ENCODE measurements around the gene ASPG.

Gene ASPG

DNA sequence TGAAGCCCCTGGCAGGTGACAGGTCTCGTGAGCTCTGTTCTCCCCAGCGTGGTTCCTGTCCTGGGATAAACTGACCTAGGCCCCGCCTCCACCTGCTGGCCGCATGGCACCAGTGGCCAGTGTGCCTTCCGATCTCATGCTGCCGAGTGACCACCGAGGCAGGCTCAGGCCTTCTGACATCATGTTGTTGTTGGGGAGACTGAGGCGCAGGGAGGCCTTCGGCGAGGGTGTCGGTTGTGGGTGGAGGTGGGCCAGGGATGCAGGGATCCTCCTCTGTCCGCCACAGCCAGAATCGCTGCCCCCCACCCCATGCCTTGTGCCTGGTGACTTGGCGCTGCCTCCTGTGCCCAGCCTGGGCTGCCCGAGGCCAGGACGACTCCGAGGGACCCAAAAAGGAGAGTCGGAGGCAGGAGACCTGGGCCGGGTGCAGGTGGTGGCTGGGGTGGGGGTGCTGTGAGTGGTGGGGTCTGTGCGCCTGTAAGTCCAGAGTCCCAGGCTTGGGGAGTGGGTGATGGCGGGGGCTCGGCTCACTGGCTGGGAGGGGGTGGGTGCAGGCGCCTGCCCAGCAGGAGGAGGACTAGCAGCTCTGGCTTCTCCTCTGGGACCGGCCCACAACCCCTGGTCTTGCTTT, 24.3 kb downstream of the ASPG start:
- TF ChIP-seq GLIS3 (CRISPR knock-in tag; IDR thresholded peaks at IDR 0.05): no peak
- no peak for TF ChIP-seq BACH2 (CRISPR knock-in tag; IDR thresholded peaks at IDR 0.05; ENCODE audit: borderline replicate concordance)
- no peak for TF ChIP-seq TCF4 (CRISPR knock-in tag; IDR thresholded peaks at IDR 0.05; ENCODE audit: borderline replicate concordance)
- TF ChIP-seq ZNF70 (CRISPR knock-in tag; IDR thresholded peaks at IDR 0.05): no peak
- no peak for TF ChIP-seq ISL1 (CRISPR knock-in tag; IDR thresholded peaks at IDR 0.05)
- no peak for ATAC-seq

DNA sequence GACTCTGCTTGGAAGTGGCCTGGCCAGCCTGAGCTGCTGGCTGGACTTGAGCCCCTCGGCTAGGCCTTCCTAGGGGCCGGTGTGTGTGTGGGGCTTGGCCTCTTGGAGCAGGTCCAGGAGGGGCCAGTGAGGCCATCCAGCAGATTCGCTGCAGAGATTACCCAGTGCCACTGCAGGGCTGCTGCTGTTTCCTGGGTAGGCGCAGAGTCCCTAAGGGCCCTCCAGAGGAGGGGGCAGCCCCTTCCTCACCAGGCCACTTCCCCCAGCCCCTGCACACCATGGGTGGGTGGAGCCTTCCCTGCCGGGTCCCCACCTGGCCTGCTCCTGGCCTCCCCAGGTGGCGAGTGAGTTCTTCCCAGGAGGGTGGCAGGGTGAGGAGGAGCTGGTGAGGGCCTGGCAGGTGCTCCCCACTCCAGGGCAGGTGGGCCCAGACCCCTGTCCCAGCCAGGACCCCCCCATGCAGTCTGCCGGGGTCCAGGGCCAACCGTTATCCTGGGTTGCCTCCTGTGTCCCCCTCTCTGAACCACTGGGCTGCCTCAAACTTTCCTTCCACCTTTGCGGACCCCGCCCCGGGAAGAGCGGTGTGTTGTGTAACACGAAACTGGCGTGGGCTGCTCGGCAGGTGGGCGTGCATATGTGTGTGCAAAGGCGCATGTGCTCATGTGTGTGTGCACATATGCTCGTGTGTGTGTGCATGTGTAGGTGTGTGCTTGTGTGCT, 25.1 kb downstream of the ASPG start:
- TF ChIP-seq, protein P1, sequence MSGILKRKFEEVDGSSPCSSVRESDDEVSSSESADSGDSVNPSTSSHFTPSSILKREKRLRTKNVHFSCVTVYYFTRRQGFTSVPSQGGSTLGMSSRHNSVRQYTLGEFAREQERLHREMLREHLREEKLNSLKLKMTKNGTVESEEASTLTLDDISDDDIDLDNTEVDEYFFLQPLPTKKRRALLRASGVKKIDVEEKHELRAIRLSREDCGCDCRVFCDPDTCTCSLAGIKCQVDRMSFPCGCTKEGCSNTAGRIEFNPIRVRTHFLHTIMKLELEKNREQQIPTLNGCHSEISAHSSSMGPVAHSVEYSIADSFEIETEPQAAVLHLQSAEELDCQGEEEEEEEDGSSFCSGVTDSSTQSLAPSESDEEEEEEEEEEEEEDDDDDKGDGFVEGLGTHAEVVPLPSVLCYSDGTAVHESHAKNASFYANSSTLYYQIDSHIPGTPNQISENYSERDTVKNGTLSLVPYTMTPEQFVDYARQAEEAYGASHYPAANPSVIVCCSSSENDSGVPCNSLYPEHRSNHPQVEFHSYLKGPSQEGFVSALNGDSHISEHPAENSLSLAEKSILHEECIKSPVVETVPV (CRISPR knock-in tag; IDR thresholded peaks at IDR 0.05): no peak
- TF ChIP-seq PPARA (CRISPR knock-in tag; IDR thresholded peaks at IDR 0.05; ENCODE audit: borderline replicate concordance) (no peak), ISL1 (CRISPR knock-in tag; IDR thresholded peaks at IDR 0.05) (no peak), ZC3H10 (CRISPR knock-in tag; IDR thresholded peaks at IDR 0.05) (no peak), ZNF70 (CRISPR knock-in tag; IDR thresholded peaks at IDR 0.05) (no peak), BACH2 (CRISPR knock-in tag; IDR thresholded peaks at IDR 0.05; ENCODE audit: borderline replicate concordance) (no peak), ESRRG (CRISPR knock-in tag; IDR thresholded peaks at IDR 0.05) (no peak), ZFP30 (CRISPR knock-in tag; IDR thresholded peaks at IDR 0.05) (no peak)
- TF ChIP-seq, protein P2, sequence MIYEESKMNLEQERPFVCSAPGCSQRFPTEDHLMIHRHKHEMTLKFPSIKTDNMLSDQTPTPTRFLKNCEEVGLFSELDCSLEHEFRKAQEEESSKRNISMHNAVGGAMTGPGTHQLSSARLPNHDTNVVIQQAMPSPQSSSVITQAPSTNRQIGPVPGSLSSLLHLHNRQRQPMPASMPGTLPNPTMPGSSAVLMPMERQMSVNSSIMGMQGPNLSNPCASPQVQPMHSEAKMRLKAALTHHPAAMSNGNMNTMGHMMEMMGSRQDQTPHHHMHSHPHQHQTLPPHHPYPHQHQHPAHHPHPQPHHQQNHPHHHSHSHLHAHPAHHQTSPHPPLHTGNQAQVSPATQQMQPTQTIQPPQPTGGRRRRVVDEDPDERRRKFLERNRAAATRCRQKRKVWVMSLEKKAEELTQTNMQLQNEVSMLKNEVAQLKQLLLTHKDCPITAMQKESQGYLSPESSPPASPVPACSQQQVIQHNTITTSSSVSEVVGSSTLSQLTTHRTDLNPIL (CRISPR knock-in tag; IDR thresholded peaks at IDR 0.05; ENCODE audit: low read depth): no peak
- no peak for ATAC-seq

DNA sequence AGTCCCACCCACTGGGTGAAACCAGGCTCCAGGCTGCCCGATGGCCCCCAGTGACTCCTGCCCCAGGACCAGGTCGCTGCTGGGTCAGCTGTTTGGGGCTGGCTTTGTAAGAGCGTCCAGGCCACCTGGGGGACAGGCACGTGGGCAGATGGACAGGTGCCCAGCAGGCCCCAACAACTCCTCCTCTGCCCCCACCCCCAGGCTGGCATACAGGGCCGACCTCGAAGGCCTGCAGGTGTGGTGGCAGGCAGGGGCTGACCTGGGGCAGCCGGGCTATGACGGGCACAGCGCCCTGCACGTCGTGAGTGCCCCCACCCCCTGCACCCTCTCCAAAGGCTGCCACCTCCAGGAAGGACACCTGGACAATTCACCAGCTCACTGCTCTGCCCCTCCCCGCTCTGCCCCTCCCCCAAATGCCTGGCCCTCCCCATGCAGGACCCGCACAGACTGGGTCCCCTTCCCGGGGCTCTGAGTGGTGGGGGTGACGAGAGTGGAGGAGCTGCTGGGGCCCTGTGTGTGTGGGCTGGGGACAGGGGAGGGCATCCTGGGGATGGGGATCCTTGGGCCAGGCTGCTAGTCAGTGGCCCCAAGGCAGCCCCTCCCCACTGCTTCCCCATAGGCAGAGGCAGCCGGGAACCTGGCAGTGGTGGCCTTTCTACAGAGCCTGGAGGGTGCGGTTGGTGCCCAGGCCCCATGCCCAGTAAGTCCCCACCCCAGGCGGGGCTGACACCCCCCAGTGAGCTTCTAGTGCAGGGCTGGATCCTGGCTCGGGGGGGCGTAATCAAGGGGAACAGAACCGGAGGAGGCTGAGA, 26.0 kb downstream of the ASPG start:
- TF ChIP-seq OSR1 (CRISPR knock-in tag; IDR thresholded peaks at IDR 0.05) (no peak), ISL1 (CRISPR knock-in tag; IDR thresholded peaks at IDR 0.05) (no peak), BACH2 (CRISPR knock-in tag; IDR thresholded peaks at IDR 0.05; ENCODE audit: borderline replicate concordance) (no peak), ARNTL (CRISPR knock-in tag; IDR thresholded peaks at IDR 0.05; ENCODE audit: borderline replicate concordance, low read depth) (no peak), ZNF70 (CRISPR knock-in tag; IDR thresholded peaks at IDR 0.05) (no peak), ZFP30 (CRISPR knock-in tag; IDR thresholded peaks at IDR 0.05) (no peak), ZFP3 (CRISPR knock-in tag; IDR thresholded peaks at IDR 0.05) (no peak), SNAI2 (CRISPR knock-in tag; IDR thresholded peaks at IDR 0.05) (no peak), GLIS3 (CRISPR knock-in tag; IDR thresholded peaks at IDR 0.05) (no peak), TOX (CRISPR knock-in tag; IDR thresholded peaks at IDR 0.05; ENCODE audit: borderline replicate concordance) (no peak), TCF4 (CRISPR knock-in tag; IDR thresholded peaks at IDR 0.05; ENCODE audit: borderline replicate concordance) (no peak), ZC3H10 (CRISPR knock-in tag; IDR thresholded peaks at IDR 0.05) (no peak), RARB (CRISPR knock-in tag; IDR thresholded peaks at IDR 0.05) (no peak), CSDC2 (CRISPR knock-in tag; IDR thresholded peaks at IDR 0.05) (no peak), ZNF565 (CRISPR knock-in tag; conservative IDR thresholded peaks at IDR 0.05; ENCODE audit: low read depth) (no peak), PPARA (CRISPR knock-in tag; IDR thresholded peaks at IDR 0.05; ENCODE audit: borderline replicate concordance) (no peak)
- TF ChIP-seq, protein P3, sequence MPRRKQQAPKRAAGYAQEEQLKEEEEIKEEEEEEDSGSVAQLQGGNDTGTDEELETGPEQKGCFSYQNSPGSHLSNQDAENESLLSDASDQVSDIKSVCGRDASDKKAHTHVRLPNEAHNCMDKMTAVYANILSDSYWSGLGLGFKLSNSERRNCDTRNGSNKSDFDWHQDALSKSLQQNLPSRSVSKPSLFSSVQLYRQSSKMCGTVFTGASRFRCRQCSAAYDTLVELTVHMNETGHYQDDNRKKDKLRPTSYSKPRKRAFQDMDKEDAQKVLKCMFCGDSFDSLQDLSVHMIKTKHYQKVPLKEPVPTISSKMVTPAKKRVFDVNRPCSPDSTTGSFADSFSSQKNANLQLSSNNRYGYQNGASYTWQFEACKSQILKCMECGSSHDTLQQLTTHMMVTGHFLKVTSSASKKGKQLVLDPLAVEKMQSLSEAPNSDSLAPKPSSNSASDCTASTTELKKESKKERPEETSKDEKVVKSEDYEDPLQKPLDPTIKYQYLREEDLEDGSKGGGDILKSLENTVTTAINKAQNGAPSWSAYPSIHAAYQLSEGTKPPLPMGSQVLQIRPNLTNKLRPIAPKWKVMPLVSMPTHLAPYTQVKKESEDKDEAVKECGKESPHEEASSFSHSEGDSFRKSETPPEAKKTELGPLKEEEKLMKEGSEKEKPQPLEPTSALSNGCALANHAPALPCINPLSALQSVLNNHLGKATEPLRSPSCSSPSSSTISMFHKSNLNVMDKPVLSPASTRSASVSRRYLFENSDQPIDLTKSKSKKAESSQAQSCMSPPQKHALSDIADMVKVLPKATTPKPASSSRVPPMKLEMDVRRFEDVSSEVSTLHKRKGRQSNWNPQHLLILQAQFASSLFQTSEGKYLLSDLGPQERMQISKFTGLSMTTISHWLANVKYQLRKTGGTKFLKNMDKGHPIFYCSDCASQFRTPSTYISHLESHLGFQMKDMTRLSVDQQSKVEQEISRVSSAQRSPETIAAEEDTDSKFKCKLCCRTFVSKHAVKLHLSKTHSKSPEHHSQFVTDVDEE (CRISPR knock-in tag; IDR thresholded peaks at IDR 0.05): no peak
- TF ChIP-seq, protein P4, sequence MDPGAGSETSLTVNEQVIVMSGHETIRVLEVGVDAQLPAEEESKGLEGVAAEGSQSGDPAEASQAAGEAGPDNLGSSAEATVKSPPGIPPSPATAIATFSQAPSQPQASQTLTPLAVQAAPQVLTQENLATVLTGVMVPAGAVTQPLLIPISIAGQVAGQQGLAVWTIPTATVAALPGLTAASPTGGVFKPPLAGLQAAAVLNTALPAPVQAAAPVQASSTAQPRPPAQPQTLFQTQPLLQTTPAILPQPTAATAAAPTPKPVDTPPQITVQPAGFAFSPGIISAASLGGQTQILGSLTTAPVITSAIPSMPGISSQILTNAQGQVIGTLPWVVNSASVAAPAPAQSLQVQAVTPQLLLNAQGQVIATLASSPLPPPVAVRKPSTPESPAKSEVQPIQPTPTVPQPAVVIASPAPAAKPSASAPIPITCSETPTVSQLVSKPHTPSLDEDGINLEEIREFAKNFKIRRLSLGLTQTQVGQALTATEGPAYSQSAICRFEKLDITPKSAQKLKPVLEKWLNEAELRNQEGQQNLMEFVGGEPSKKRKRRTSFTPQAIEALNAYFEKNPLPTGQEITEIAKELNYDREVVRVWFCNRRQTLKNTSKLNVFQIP (CRISPR knock-in tag; IDR thresholded peaks at IDR 0.05; ENCODE audit: borderline replicate concordance, low read depth): no peak
- TF ChIP-seq, protein P5, sequence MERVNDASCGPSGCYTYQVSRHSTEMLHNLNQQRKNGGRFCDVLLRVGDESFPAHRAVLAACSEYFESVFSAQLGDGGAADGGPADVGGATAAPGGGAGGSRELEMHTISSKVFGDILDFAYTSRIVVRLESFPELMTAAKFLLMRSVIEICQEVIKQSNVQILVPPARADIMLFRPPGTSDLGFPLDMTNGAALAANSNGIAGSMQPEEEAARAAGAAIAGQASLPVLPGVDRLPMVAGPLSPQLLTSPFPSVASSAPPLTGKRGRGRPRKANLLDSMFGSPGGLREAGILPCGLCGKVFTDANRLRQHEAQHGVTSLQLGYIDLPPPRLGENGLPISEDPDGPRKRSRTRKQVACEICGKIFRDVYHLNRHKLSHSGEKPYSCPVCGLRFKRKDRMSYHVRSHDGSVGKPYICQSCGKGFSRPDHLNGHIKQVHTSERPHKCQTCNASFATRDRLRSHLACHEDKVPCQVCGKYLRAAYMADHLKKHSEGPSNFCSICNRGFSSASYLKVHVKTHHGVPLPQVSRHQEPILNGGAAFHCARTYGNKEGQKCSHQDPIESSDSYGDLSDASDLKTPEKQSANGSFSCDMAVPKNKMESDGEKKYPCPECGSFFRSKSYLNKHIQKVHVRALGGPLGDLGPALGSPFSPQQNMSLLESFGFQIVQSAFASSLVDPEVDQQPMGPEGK (CRISPR knock-in tag; IDR thresholded peaks at IDR 0.05; ENCODE audit: borderline replicate concordance): no peak
- TF ChIP-seq, protein P2 (CRISPR knock-in tag; IDR thresholded peaks at IDR 0.05; ENCODE audit: low read depth): no peak
- ATAC-seq: no peak
